ENCODE data around the gene CYSLTR2. TPM values are rescaled to one million over a fixed set of nuclear protein-coding genes. Genes with fewer than 3 reads are reported as not detected.

The CYSLTR2 gene
- total and polyA plus RNA-seq, 2 of the 8 experiments (the other 6 are each of a cell fraction or from before 2014, with no cell fraction given) = not detected

DNA sequence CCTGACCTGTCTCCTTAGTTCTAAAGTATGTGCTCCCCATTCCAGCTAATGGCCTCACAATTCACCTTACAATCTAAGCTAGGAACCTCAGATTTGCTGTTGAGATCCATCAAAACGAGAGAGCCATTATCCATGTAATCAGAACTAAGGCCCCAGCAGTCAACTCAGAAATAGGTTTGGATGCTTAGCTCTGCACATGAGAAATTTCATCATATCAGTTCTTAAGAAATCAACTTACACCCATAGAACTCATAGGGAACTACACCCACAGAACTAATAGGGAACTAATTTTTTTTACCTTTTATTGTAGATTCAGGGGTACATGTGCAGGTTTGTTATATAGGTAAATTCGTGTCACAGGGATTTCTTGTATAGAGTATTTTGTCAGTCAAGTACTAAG is 28.7 kb downstream of the CYSLTR2 start:
- Histone ChIP-seq H3K36me3 (ENCODE audit: control insufficient read depth in 2 of 4, insufficient read depth in 4 of 4, low read length in 3 of 4) (no peaks in the 10 kb centered on the region), H3K23me2 (ENCODE audit: low read depth, low read length) (no peaks in the 10 kb centered on the region), H3K9me3 (ENCODE audit: insufficient read depth in 2 of 2, low read depth in 1 of 2, low read length in 1 of 2) (no peaks in the 10 kb centered on the region), H4K20me1 (replicated peaks in 1 of 2; ENCODE audit: control insufficient read depth in 1 of 2, insufficient read depth in 2 of 2, low read length in 2 of 2) (no peaks in the 10 kb centered on the region), H3K4me2 (ENCODE audit: insufficient read depth in 1 of 2, low read depth in 2 of 2, low read length in 2 of 2) (no peak overlapping the region), H3K14ac (ENCODE audit: insufficient read length) (no peak overlapping the region), H3K4me3 (ENCODE audit: extremely low read depth in 1 of 4, insufficient read depth in 2 of 4, low read depth in 3 of 4, low read length in 4 of 4) (no peak overlapping the region), H3K4me1 (replicated peaks in 1 of 4; ENCODE audit: control insufficient read depth in 3 of 4, insufficient read depth in 4 of 4, low read length in 3 of 4) (no peaks in the 10 kb centered on the region), H4K8ac (ENCODE audit: extremely low read depth, insufficient read depth, low read length) (no peak overlapping the region), H3K79me1 (ENCODE audit: low read depth, low read length) (no peaks in the 10 kb centered on the region), H3K27me3 (replicated peaks in 1 of 4; ENCODE audit: control insufficient read depth in 3 of 4, extremely low read depth in 1 of 4, insufficient read depth in 3 of 4, low read length in 3 of 4) (no peaks in the 10 kb centered on the region), H2BK20ac (ENCODE audit: low read length) (no peak overlapping the region), H2AK5ac (ENCODE audit: low read depth, low read length) (no peak overlapping the region), H3K18ac (ENCODE audit: extremely low read depth, low read length) (no peak overlapping the region), H3K9ac (replicated peaks in 1 of 4; ENCODE audit: extremely low read depth in 1 of 4, low read depth in 3 of 4, low read length in 3 of 4) (no peak overlapping the region), H4K91ac (replicated peaks; ENCODE audit: insufficient read length, low read length) (no peak overlapping the region), H2AFZ (ENCODE audit: low read length) (no peak overlapping the region), H3K23ac (ENCODE audit: insufficient read length) (no peak overlapping the region), H4K5ac (ENCODE audit: insufficient read length, low read depth, low read length) (no peak overlapping the region), H3K4ac (replicated peaks; ENCODE audit: insufficient read length, low read depth, low read length) (no peak overlapping the region), H3K56ac (replicated peaks; ENCODE audit: insufficient read length, low read depth, low read length) (no peak overlapping the region), H2BK15ac (ENCODE audit: low read length) (no peak overlapping the region), H2BK12ac (ENCODE audit: low read depth, low read length) (no peak overlapping the region), H3K27ac (ENCODE audit: low read depth, low read length) (no peak overlapping the region), H3K79me2 (ENCODE audit: control insufficient read depth in 1 of 2, insufficient read depth in 2 of 2, low read length in 2 of 2) (no peaks in the 10 kb centered on the region), H2BK5ac (ENCODE audit: low read depth, low read length) (no peak overlapping the region), H2BK120ac (replicated peaks; ENCODE audit: low read depth, low read length) (no peak overlapping the region)
- CTCF ChIA-PET (ENCODE audit: partially characterized antibody) = interaction anchor here (0.6 to 1.0 kb wide), 2 partner anchors 49 to 104 kb away, joined by 3 read pairs; no protein-coding TSS in a partner anchor
- POLR2A ChIA-PET (ENCODE audit: partially characterized antibody) = interaction anchor here (0.6 kb wide), 1 partner anchor 648 kb away, joined by 3 read pairs; no protein-coding TSS in a partner anchor
- WGBS, 2 experiments (ENCODE audit: extremely low coverage in 1 of 2, insufficient coverage in 1 of 2, insufficient read length in 1 of 2, insufficient replicate concordance in 2 of 2, low coverage in 1 of 2, low lambda C conversion rate in 2 of 2, missing lambda C conversion rate in 1 of 2) = 93% methylated on average over 2 of the region's 2 CpGs; no CpG with 5 or more reads in 1 of the 2 experiments
- DNase-seq (ENCODE audit: low read depth in 1 of 2, low spot score in 2 of 2) (no peak), FAIRE-seq (no peak)
- TF ChIP-seq RBBP5 (IDR thresholded peaks at IDR 0.05; ENCODE audit: borderline replicate concordance, low read depth, low read length) (no peak), GTF2F1 (IDR thresholded peaks at IDR 0.05; ENCODE audit: borderline replicate concordance, low read depth, low read length) (no peak), SUZ12 (IDR thresholded peaks at IDR 0.05; ENCODE audit: low read length) (no peak), EGR1 (IDR thresholded peaks at IDR 0.05; ENCODE audit: borderline replicate concordance, low read depth, low read length) (no peak), MAFK (IDR thresholded peaks at IDR 0.05; ENCODE audit: low read depth, low read length) (no peak), RFX5 (IDR thresholded peaks at IDR 0.05; ENCODE audit: borderline replicate concordance, low read depth, low read length) (no peak), RNF2 (IDR thresholded peaks at IDR 0.05; ENCODE audit: borderline replicate concordance, low read depth, low read length, missing control alignments, poor library complexity, severe bottlenecking) (no peak), SIN3A (conservative IDR thresholded peaks at IDR 0.05 in 1 of 2, IDR thresholded peaks at IDR 0.05 in 1 of 2; ENCODE audit: low read depth in 1 of 2, low read length in 2 of 2) (no peak), HDAC6 (IDR thresholded peaks at IDR 0.05; ENCODE audit: low read depth, low read length) (no peak), SIRT6 (IDR thresholded peaks at IDR 0.05; ENCODE audit: low read length) (no peak), CBX8 (IDR thresholded peaks at IDR 0.05; ENCODE audit: borderline replicate concordance, low read depth, low read length) (no peak)
- TF ChIP-seq, protein P1, sequence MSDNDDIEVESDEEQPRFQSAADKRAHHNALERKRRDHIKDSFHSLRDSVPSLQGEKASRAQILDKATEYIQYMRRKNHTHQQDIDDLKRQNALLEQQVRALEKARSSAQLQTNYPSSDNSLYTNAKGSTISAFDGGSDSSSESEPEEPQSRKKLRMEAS (IDR thresholded peaks at IDR 0.05) = no peak
